ENCODE measurements around the gene SKOR2. TPM values are rescaled to one million over a fixed set of nuclear protein-coding genes. Genes with fewer than 3 reads are reported as not detected.

The SKOR2 gene
- total RNA-seq, result not detected
- polyA plus RNA-seq, result not detected
- long read RNA-seq, donor 1, result 0 reads
- long read RNA-seq, donor 2, result 0 reads
- long read RNA-seq, donor 3, result 0 reads
- long read RNA-seq, donor 4, result 0 reads

GRCh38 chr18:47251289-47252120 lies at the start of gene SKOR2:
Gene SKOR2, minus strand, starts transcription at chr18:47251660. Its CDS starts 2,477 bp downstream, at chr18:47249183.
- H3K9me3 ChIP-seq (ENCODE audit: control insufficient read depth, low read length), result no peaks in the 10 kb centered on the region
- H3K4me3 ChIP-seq (ENCODE audit: low read length), result no peak within 1 kb of the TSS
- ATAC-seq, result no peak
- no peak for DNase-seq
- 2% methylated on average over 55 of the region's 55 CpGs for WGBS
- no peak within 1 kb of the TSS for H3K27ac ChIP-seq (ENCODE audit: low read length)
- intact Hi-C loops (cut with DNase I), result no loop called here
- no peaks in the 10 kb centered on the region for H3K4me1 ChIP-seq (ENCODE audit: control insufficient read depth, insufficient read depth, low read length)
- H3K27me3 ChIP-seq (ENCODE audit: control insufficient read depth, insufficient read depth), result peaks cover under 1% of the 10 kb centered on the region

DNA sequence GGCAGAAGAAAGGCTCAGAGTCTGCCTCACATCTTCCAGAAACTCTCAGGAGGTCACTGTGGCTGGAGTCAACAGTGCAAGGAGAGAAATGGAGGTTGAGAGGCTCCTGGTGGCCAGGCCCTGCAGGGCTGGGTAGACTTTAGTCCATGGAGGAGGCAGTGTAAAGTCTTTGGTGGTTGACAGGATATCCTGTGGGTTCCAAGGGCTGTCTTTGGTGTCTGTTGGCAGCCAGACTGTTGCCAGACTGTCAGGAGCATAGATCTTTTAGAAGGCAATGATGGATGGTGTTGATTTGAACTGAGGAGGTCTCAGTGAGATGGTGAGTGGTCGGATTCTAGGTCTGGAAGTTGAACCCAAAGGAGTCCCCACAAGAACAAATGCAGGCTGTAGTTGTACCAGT lies 45.0 kb upstream of the SKOR2 start:
- WGBS, result 40% methylated on average over 1 of the region's 1 CpG
- no peak overlapping the region for H3K27ac ChIP-seq (ENCODE audit: low read length)
- no peaks in the 10 kb centered on the region for H3K9me3 ChIP-seq (ENCODE audit: control insufficient read depth, low read length)
- DNase-seq (no peak), ATAC-seq (no peak)
- H3K4me3 ChIP-seq (ENCODE audit: low read length), result no peak overlapping the region
- intact Hi-C loops (cut with DNase I), result no loop called here
- peaks cover 2% of the 10 kb centered on the region for H3K27me3 ChIP-seq (ENCODE audit: control insufficient read depth, insufficient read depth)
- H3K4me1 ChIP-seq (ENCODE audit: control insufficient read depth, insufficient read depth, low read length), result no peaks in the 10 kb centered on the region

GRCh38 chr18:47294801-47295200 lies 43.3 kb upstream of the SKOR2 start:
- Histone ChIP-seq H3K4me1 (ENCODE audit: control insufficient read depth, insufficient read depth, low read length) (no peaks in the 10 kb centered on the region), H3K27me3 (ENCODE audit: control insufficient read depth, insufficient read depth) (peaks cover 2% of the 10 kb centered on the region), H3K9me3 (ENCODE audit: control insufficient read depth, low read length) (no peaks in the 10 kb centered on the region), H3K27ac (ENCODE audit: low read length) (no peak overlapping the region), H3K4me3 (ENCODE audit: low read length) (no peak overlapping the region)
- 82% methylated on average over 3 of the region's 3 CpGs for WGBS
- DNase-seq, result no peak
- intact Hi-C loops (cut with DNase I), result no loop called here
- ATAC-seq, result no peak

DNA sequence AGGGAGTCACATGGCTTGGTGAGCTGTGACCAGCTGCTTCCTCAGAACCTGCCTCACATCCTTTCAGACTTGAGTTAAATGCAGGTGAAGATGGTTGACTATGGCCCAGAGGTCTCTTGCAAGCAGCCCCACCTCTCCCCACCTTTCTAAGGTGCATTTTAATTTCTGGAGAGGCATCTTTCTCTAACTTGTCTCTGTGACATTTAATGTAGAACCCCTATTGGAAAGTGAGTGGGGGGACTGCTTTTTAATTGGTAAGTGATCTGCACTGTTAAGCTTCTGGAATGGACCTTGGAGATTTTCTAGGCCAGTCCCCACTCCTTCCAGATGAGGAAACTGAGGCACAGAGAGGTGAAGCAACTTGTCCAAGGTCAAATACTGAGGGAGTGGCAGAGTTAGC lies 37.3 kb upstream of the SKOR2 start:
- H3K27me3 ChIP-seq (ENCODE audit: control insufficient read depth, insufficient read depth), result peaks cover 2% of the 10 kb centered on the region
- H3K4me3 ChIP-seq (ENCODE audit: low read length), result no peak overlapping the region
- DNase-seq (no peak), ATAC-seq (no peak)
- intact Hi-C loops (cut with DNase I), result no loop called here
- H3K27ac ChIP-seq (ENCODE audit: low read length), result no peak overlapping the region
- no peaks in the 10 kb centered on the region for H3K4me1 ChIP-seq (ENCODE audit: control insufficient read depth, insufficient read depth, low read length)
- H3K9me3 ChIP-seq (ENCODE audit: control insufficient read depth, low read length), result no peaks in the 10 kb centered on the region

DNA sequence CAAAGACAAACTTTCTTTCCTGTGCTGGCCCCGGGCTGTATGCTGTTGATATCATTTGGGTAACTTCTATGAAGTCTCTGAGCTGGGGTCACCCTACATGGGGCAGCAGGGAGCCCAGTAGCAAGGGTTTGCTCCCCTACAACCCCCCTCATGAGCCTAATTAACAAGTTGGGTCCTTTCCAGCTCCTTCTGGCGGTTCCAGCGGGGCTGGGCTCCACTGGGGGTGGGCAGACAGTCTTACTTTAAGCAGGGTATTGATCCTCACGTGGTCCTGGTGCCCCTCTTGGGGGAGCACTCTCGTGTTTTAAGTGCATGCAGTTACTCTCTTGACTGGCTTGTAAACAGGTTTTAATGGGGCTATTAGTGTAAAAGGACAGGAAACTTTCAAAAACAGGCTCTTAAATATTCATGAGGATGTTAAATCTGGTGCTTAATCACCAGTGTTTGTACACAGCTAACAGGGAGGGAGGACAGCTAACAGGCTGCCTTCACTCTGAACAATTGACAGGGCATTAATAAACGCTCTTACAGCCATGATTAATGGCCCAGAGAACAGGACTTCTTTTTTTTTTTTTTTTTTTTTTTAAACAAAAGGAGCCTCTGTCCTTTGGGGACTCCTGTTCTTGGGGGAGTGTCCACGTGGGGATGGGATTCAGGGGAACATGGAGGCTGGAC lies 36.6 kb upstream of the SKOR2 start:
- Histone ChIP-seq H3K4me3 (ENCODE audit: low read length) (no peak overlapping the region), H3K27ac (ENCODE audit: low read length) (no peak overlapping the region), H3K4me1 (ENCODE audit: control insufficient read depth, insufficient read depth, low read length) (no peaks in the 10 kb centered on the region), H3K9me3 (ENCODE audit: control insufficient read depth, low read length) (no peaks in the 10 kb centered on the region), H3K27me3 (ENCODE audit: control insufficient read depth, insufficient read depth) (peaks cover 2% of the 10 kb centered on the region)
- whole genome bisulfite sequencing, result 44% methylated on average over 7 of the region's 7 CpGs
- DNase-seq (no peak), ATAC-seq (no peak)
- intact Hi-C loops (cut with DNase I), result no loop called here

GRCh38 chr18:47286776-47287410 lies 35.4 kb upstream of the SKOR2 start:
- Histone ChIP-seq H3K4me3 (ENCODE audit: low read length) (no peak overlapping the region), H3K27me3 (ENCODE audit: control insufficient read depth, insufficient read depth) (no peaks in the 10 kb centered on the region), H3K9me3 (ENCODE audit: control insufficient read depth, low read length) (no peaks in the 10 kb centered on the region), H3K27ac (ENCODE audit: low read length) (no peak overlapping the region), H3K4me1 (ENCODE audit: control insufficient read depth, insufficient read depth, low read length) (no peaks in the 10 kb centered on the region)
- WGBS, result 54% methylated on average over 4 of the region's 4 CpGs
- ATAC-seq (no peak), DNase-seq (no peak)
- intact Hi-C loops (cut with DNase I), result no loop called here

GRCh38 chr18:47285456-47285855 lies 34.0 kb upstream of the SKOR2 start:
- Histone ChIP-seq H3K27me3 (ENCODE audit: control insufficient read depth, insufficient read depth) (no peaks in the 10 kb centered on the region), H3K4me1 (ENCODE audit: control insufficient read depth, insufficient read depth, low read length) (no peaks in the 10 kb centered on the region), H3K4me3 (ENCODE audit: low read length) (no peak overlapping the region), H3K9me3 (ENCODE audit: control insufficient read depth, low read length) (no peaks in the 10 kb centered on the region), H3K27ac (ENCODE audit: low read length) (no peak overlapping the region)
- intact Hi-C loops (cut with DNase I), result no loop called here
- DNase-seq (no peak), ATAC-seq (no peak)
- WGBS, result 56% methylated on average over 7 of the region's 7 CpGs

DNA sequence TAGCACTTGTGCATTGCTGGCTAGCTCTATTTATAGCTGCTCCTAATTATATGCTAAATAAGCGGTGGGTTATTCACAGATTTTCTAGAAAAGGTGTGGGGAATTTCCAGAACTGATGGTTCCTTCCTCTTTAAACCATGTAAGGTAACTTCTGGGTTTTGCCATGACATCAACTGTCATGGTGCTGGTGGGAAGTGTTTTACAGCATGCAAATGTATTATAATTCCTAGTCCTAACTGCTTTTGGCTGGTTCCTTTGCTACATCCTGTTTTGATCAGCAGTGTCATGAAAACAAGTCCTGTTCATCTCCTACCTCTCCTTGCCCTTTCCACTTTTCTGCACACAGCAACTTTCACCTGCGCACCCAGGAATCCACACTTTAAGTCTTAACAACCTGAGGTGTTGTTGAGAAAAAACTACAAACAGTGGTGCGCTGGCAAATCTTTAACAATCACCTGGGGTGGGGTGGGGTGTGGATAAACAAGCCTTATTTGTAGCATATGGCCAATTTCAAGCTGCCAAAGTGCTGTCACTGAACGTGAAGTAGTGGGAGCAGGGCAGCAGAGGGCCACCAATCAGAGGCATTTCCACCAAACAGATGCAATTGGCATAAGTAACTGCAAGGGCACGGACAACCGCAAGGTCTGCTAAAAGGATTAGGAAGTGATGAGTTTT lies 33.4 kb upstream of the SKOR2 start:
- Histone ChIP-seq H3K4me3 (ENCODE audit: low read length) (no peak overlapping the region), H3K27me3 (ENCODE audit: control insufficient read depth, insufficient read depth) (no peaks in the 10 kb centered on the region), H3K27ac (ENCODE audit: low read length) (no peak overlapping the region), H3K4me1 (ENCODE audit: control insufficient read depth, insufficient read depth, low read length) (no peaks in the 10 kb centered on the region), H3K9me3 (ENCODE audit: control insufficient read depth, low read length) (no peaks in the 10 kb centered on the region)
- DNase-seq (no peak), ATAC-seq (no peak)
- 59% methylated on average over 6 of the region's 6 CpGs for WGBS
- intact Hi-C loops (cut with DNase I), result no loop called here

DNA sequence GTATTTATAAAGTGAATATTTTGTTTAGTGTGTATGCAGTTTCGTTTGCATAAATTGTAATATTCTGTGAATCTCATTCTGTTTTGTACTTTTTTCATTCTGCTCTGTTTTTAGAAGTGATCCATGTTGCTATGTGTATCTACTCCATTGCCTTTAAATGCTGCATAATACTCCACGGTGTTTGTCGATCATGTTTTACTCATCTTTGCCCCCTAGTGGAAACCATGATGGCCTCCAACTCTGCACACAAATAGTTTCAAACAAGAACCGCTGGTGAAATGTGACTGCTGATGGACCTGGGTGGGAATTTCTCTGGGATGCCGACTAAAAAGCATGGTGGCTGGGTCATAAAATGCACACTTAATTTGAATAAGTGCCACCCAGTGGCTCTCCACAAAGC lies 32.0 kb upstream of the SKOR2 start:
- intact Hi-C loops (cut with DNase I), result no loop called here
- WGBS, result 47% methylated on average over 5 of the region's 5 CpGs

DNA sequence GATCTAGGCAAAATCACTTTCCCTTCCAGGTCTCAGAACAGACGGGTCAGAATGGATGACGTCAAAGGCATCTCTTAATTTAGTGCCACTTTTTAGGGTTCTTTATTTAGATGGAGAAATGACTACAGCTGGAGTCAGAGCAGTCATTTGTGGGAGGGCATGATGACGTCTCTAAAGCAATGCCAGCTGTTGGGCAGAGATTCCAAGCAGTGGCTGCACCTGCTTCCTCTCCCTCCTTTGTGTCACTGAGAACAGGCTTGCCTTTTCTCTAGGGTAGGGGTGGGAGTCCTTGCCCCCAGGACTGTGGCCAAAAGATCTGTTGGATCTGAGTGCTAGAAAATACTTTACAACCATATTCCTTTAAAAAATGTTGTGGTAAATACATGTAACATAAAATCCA lies 28.7 kb upstream of the SKOR2 start:
- ATAC-seq (no peak), DNase-seq (no peak)
- Histone ChIP-seq H3K4me1 (ENCODE audit: control insufficient read depth, insufficient read depth, low read length) (no peaks in the 10 kb centered on the region), H3K27ac (ENCODE audit: low read length) (no peak overlapping the region), H3K27me3 (ENCODE audit: control insufficient read depth, insufficient read depth) (peaks cover 3% of the 10 kb centered on the region), H3K9me3 (ENCODE audit: control insufficient read depth, low read length) (no peaks in the 10 kb centered on the region), H3K4me3 (ENCODE audit: low read length) (no peak overlapping the region)
- intact Hi-C loops (cut with DNase I), result no loop called here
- 56% methylated on average over 3 of the region's 3 CpGs for WGBS

More for the DNA sequence above, 32.0 kb upstream of the SKOR2 start:
- Histone ChIP-seq H3K4me1 (ENCODE audit: control insufficient read depth, insufficient read depth, low read length) (no peaks in the 10 kb centered on the region), H3K27ac (ENCODE audit: low read length) (no peak overlapping the region), H3K9me3 (ENCODE audit: control insufficient read depth, low read length) (no peaks in the 10 kb centered on the region), H3K27me3 (ENCODE audit: control insufficient read depth, insufficient read depth) (no peaks in the 10 kb centered on the region), H3K4me3 (ENCODE audit: low read length) (no peak overlapping the region)
- ATAC-seq (no peak), DNase-seq (no peak)

- Histone ChIP-seq H3K4me3 (ENCODE audit: low read length) (no peak overlapping the region), H3K9me3 (ENCODE audit: control insufficient read depth, low read length) (no peaks in the 10 kb centered on the region), H3K27ac (ENCODE audit: low read length) (no peak overlapping the region), H3K27me3 (ENCODE audit: control insufficient read depth, insufficient read depth) (peaks cover 4% of the 10 kb centered on the region), H3K4me1 (ENCODE audit: control insufficient read depth, insufficient read depth, low read length) (no peaks in the 10 kb centered on the region)
- intact Hi-C loops (cut with DNase I), result no loop called here
- no peak for DNase-seq
- no peak for ATAC-seq
- WGBS, result 35% methylated on average over 9 of the region's 9 CpGs
Observed at GRCh38 chr18:47274961-47275360, 23.5 kb upstream of the SKOR2 start.
